GM10248 (cell line): ENCODE results near the gene PODXL.

Experiments used
- CTCF ChIA-PET: fragments of 300-600 bp; sonication (Branson Sonifier 250); formaldehyde crosslinking; extraction: SDS; loops from one replicate; lab custom pipeline; 2021; ENCODE audit warnings: antibody characterized with exemption; lab: Yijun Ruan, JAX
- POLR2A ChIA-PET: fragments of 350-650 bp; sonication (Branson Sonifier 250); formaldehyde crosslinking; extraction: SDS; loops from one replicate; lab custom pipeline; 2020; ENCODE audit warnings: antibody characterized with exemption; lab: Yijun Ruan, JAX
- DNase-seq: peaks from one replicate; pipeline ENCODE4 v3.0.0; 2012; ENCODE audit errors: extremely low spot score
- TF ChIP-seq, protein P1 (sequence below): IDR thresholded peaks from 2 replicates; pipeline ENCODE4 v1.5.1; 2012; ENCODE audit warnings: mild to moderate bottlenecking, low read depth; ENCODE audit errors: extremely low read depth, missing control alignments, control extremely low read depth

Gene PODXL

GRCh38 chr7:131568970-131569369, 12.5 kb upstream of the PODXL start:
- TF ChIP-seq, protein P1, sequence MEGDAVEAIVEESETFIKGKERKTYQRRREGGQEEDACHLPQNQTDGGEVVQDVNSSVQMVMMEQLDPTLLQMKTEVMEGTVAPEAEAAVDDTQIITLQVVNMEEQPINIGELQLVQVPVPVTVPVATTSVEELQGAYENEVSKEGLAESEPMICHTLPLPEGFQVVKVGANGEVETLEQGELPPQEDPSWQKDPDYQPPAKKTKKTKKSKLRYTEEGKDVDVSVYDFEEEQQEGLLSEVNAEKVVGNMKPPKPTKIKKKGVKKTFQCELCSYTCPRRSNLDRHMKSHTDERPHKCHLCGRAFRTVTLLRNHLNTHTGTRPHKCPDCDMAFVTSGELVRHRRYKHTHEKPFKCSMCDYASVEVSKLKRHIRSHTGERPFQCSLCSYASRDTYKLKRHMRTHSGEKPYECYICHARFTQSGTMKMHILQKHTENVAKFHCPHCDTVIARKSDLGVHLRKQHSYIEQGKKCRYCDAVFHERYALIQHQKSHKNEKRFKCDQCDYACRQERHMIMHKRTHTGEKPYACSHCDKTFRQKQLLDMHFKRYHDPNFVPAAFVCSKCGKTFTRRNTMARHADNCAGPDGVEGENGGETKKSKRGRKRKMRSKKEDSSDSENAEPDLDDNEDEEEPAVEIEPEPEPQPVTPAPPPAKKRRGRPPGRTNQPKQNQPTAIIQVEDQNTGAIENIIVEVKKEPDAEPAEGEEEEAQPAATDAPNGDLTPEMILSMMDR: no peak
- POLR2A ChIA-PET: no interaction called here
- CTCF ChIA-PET: interaction anchor here (1.4 kb wide), 1 partner anchor 28 kb away, joined by 3 read pairs; no protein-coding TSS in a partner anchor
- no peak for DNase-seq

DNA sequence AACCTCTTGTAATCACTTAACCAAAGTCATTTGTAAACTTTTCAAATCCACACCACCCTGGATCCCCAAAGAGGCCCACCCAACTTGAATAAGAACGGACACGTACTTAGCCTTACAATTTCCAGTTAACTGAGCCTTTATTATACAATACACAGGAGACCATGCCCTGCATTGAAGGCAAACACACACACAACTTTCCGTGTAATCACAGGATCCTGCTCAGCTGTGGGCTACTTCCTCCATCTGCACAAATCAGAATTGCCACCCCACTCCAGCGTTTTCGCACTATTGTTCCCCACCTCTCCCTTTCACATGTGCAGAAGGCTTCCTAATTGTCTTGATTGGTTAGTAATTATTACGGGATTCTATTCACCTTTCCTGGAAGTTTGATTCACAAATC, 12.1 kb upstream of the PODXL start:
- ChIA-PET CTCF (interaction anchor here (1.4 kb wide), 1 partner anchor 29 kb away, joined by 3 read pairs; no protein-coding TSS in a partner anchor), POLR2A (no interaction called here)
- no peak for DNase-seq
- TF ChIP-seq, protein P1: no peak

- TF ChIP-seq, protein P1: no peak
- POLR2A ChIA-PET: no interaction called here
- CTCF ChIA-PET: interaction anchor here (0.9 to 1.5 kb wide), 3 partner anchors 13 to 27 kb away, joined by 3 to 4 read pairs (median 3); no protein-coding TSS in a partner anchor
- no peak for DNase-seq
Measured at GRCh38 chr7:131564640-131565039, 8.2 kb upstream of the PODXL start.

DNA sequence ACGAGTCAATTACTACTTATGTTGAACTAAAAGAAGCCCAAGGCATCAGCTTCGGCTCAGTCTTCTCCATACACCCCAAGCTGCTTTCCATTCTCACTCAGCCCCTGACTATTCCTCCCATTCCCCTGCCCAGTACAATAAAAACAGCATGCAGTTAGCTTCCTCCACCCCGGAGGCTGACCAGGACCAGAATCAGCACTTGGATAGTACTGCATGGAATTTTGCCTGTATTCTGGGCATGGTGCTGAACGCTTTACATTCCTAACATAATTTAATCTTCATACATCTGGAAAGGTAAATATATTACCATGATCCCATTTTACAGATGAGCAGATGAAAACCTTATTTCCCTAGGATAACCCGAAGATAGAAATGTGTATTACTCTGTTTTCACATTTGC, 7.5 kb upstream of the PODXL start:
- TF ChIP-seq, protein P1: no peak
- no peak for DNase-seq
- ChIA-PET CTCF (interaction anchor here (1.7 kb wide), 1 partner anchor 91 kb away, joined by 5 read pairs; no protein-coding TSS in a partner anchor), POLR2A (no interaction called here)

- DNase-seq: no peak
- ChIA-PET POLR2A (interaction anchor here (0.6 kb wide), 1 partner anchor 33 kb away, joined by 5 read pairs; no protein-coding TSS in a partner anchor), CTCF (interaction anchor here (1.7 kb wide), 1 partner anchor 92 kb away, joined by 5 read pairs; no protein-coding TSS in a partner anchor)
- TF ChIP-seq, protein P1: no peak
Measured at GRCh38 chr7:131562941-131563340, 6.5 kb upstream of the PODXL start.

- TF ChIP-seq, protein P1: no peak
- POLR2A ChIA-PET: no interaction called here
- DNase-seq: no peak
- CTCF ChIA-PET: no interaction called here
Measured at GRCh38 chr7:131560061-131560460, 3.6 kb upstream of the PODXL start.
